Measurements from ENCODE around the gene TRIM44. TPM values are rescaled to one million over a fixed set of nuclear protein-coding genes. Genes with fewer than 3 reads are reported as not detected.

TRIM44 gene
- total RNA-seq, 2 experiments from 2014 or later = 37.4 to 40.1 TPM

DNA sequence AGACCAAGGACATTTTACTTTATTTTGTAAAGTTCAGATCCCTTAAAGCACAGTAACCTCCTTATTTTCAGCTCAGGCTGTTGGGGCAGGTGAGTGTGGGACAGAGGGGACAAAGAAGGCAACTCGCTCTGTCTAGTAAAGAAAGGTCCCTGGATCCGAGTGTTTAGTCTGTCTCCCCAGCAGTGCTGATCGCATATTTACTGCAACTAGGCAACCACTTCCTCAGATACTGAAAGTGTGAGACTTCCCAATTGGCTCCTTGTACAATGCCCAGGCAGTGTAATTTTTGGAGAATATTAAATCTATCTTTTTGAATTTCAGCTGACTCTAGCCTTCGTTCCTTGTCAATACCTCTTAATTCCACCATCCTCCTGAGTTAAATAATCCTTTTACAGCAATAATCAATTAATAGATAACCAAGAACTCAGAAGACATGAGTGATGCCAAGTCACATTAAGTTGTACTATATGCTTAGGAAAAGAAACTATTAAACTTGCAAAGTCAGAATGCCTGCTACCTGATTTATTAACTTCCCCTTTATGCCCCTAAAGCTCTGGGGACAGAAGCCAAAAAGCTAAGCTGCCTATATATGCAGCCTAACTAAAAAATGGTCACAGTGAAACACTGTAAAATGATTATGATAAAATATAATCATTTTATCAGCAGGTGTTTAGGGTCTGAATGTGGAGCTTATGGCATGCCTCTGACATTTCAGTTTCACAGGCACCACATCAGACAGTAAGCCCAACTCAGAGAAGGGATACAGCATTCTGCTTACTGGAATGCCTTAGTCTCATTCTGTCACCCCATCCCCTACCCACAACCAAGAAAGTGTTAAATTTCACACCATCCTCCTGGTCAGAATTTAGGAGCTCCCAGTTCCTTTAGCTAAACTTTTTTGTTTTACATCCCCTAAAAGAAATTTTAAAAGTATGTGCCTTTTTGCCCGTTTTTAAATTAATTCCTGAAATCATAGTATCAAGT, 138.7 kb downstream of the TRIM44 start:
- CTCF ChIA-PET = interaction anchor here (1.3 to 4.6 kb wide), 2 partner anchors 9 to 21 kb away, joined by 3 to 29 read pairs; no protein-coding TSS in a partner anchor

GRCh38 chr11:35802221-35802620, 139.6 kb downstream of the TRIM44 start:
- intact Hi-C loops (cut with micrococcal nuclease) = no loop called here
- ChIA-PET CTCF (interaction anchor here (4.6 kb wide), 1 partner anchor 20 kb away, joined by 29 read pairs; no protein-coding TSS in a partner anchor), POLR2A (no interaction called here)
- Mint-ChIP-seq H3K4me3 (no peak overlapping the region), H3K27ac (no peak overlapping the region), H3K9me3 (no peaks in the 10 kb centered on the region), H3K4me1 (ENCODE audit: low read depth) (peaks cover 3% of the 10 kb centered on the region), H3K36me3 (ENCODE audit: low read depth) (peaks cover 16% of the 10 kb centered on the region), H3K27me3 (no peaks in the 10 kb centered on the region)
- ATAC-seq = no peak
- DNase-seq = no peak
- TF ChIP-seq, protein P1, sequence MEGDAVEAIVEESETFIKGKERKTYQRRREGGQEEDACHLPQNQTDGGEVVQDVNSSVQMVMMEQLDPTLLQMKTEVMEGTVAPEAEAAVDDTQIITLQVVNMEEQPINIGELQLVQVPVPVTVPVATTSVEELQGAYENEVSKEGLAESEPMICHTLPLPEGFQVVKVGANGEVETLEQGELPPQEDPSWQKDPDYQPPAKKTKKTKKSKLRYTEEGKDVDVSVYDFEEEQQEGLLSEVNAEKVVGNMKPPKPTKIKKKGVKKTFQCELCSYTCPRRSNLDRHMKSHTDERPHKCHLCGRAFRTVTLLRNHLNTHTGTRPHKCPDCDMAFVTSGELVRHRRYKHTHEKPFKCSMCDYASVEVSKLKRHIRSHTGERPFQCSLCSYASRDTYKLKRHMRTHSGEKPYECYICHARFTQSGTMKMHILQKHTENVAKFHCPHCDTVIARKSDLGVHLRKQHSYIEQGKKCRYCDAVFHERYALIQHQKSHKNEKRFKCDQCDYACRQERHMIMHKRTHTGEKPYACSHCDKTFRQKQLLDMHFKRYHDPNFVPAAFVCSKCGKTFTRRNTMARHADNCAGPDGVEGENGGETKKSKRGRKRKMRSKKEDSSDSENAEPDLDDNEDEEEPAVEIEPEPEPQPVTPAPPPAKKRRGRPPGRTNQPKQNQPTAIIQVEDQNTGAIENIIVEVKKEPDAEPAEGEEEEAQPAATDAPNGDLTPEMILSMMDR (IDR thresholded peaks at IDR 0.05) = no peak

More for the DNA sequence above, 138.7 kb downstream of the TRIM44 start:
- Mint-ChIP-seq H3K27me3 (no peaks in the 10 kb centered on the region), H3K4me3 (no peak overlapping the region), H3K4me1 (ENCODE audit: low read depth) (peaks cover 7% of the 10 kb centered on the region), H3K9me3 (no peaks in the 10 kb centered on the region), H3K36me3 (ENCODE audit: low read depth) (peaks cover 11% of the 10 kb centered on the region), H3K27ac (no peak overlapping the region)
- ATAC-seq (no peak), DNase-seq (no peak)
- TF ChIP-seq, protein P1 (IDR thresholded peaks at IDR 0.05) = no peak
- POLR2A ChIA-PET = no interaction called here
- intact Hi-C loops (cut with micrococcal nuclease) = no loop called here

- H3K27ac Mint-ChIP-seq = no peak overlapping the region
- TF ChIP-seq, protein P1 (IDR thresholded peaks at IDR 0.05) = no peak
- POLR2A ChIA-PET = interaction anchor here (0.7 kb wide), 1 partner anchor 10 kb away, joined by 4 read pairs; no protein-coding TSS in a partner anchor
- ATAC-seq = no peak
- peaks cover 3% of the 10 kb centered on the region for H3K4me1 Mint-ChIP-seq (ENCODE audit: low read depth)
- CTCF ChIA-PET = interaction anchor here (1.5 to 4.6 kb wide), 2 partner anchors 19 kb away, joined by 9 to 29 read pairs; no protein-coding TSS in a partner anchor
- intact Hi-C loops (cut with micrococcal nuclease) = no loop called here
- no peaks in the 10 kb centered on the region for H3K9me3 Mint-ChIP-seq
- H3K4me3 Mint-ChIP-seq = no peak overlapping the region
- no peak for DNase-seq
- no peaks in the 10 kb centered on the region for H3K27me3 Mint-ChIP-seq
- peaks cover 16% of the 10 kb centered on the region for H3K36me3 Mint-ChIP-seq (ENCODE audit: low read depth)
Observed at GRCh38 chr11:35802672-35803071, 140.1 kb downstream of the TRIM44 start.

DNA sequence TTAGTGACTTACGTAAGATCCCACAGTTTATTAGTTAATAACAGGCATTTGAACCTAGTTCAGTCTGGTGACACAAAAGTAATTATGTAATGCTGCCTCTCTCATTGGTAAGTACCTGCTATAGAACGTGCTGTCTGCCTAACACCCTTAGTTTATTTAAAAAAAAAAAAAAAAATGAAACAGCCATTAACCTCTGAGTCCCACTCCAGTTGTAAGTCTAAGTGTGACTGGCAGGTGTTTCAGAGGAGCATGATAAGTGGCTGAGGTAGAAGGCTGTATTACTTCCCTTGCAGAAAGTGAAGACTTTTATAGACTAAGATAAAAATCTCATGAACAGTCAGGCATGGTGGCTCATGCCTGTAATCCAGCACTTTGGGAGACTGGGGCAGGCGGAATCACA, 140.5 kb downstream of the TRIM44 start:
- DNase-seq (no peak), ATAC-seq (no peak)
- no peak overlapping the region for H3K27ac Mint-ChIP-seq
- TF ChIP-seq, protein P1 (IDR thresholded peaks at IDR 0.05) = no peak
- CTCF ChIA-PET = interaction anchor here (1.5 kb wide), 1 partner anchor 19 kb away, joined by 9 read pairs; no protein-coding TSS in a partner anchor
- POLR2A ChIA-PET = interaction anchor here (0.7 kb wide), 1 partner anchor 11 kb away, joined by 4 read pairs; no protein-coding TSS in a partner anchor
- H3K36me3 Mint-ChIP-seq (ENCODE audit: low read depth) = peaks cover 13% of the 10 kb centered on the region
- intact Hi-C loops (cut with micrococcal nuclease) = no loop called here
- H3K27me3 Mint-ChIP-seq = no peaks in the 10 kb centered on the region
- H3K4me3 Mint-ChIP-seq = no peak overlapping the region
- peaks cover 3% of the 10 kb centered on the region for H3K4me1 Mint-ChIP-seq (ENCODE audit: low read depth)
- no peaks in the 10 kb centered on the region for H3K9me3 Mint-ChIP-seq

Measured in activated CD8-positive, alpha-beta T cell treated with anti-CD3 and anti-CD28 coated beads for 36 hours (primary cell).